CD4-positive, alpha-beta T cell treated with Interferon alpha-2 for 1 hour (primary cell): ENCODE measurements around the gene MIA2.
"Not testable (repeated sequence)": the region's sequence is repeated elsewhere in the genome, so short reads cannot be mapped to it uniquely, and the experiment has no call there.

Experiments used
- DNase-seq, 2 donors: peaks; one replicate each; pipeline ENCODE4 v3.0.0-alpha.2; 2020 to 2022

Gene MIA2

GRCh38 chr14:39233680-39234326 lies at the start of gene MIA2:
TSS of gene MIA2 (plus strand) at chr14:39233915. CDS start at chr14:39234115, 200 bp downstream.
- no peak for DNase-seq

- DNase-seq, result no peak
These were observed 49.0 kb upstream of the MIA2 start for GRCh38 chr14:39184628-39185255.

GRCh38 chr14:39185256-39186049 lies 48.3 kb upstream of the MIA2 start:
- DNase-seq, result no peak

- DNase-seq, result no peak
These were observed 46.7 kb upstream of the MIA2 start for GRCh38 chr14:39186941-39187525.

- DNase-seq, result no peak
These were observed 29.8 kb upstream of the MIA2 start for GRCh38 chr14:39203659-39204606.

GRCh38 chr14:39207430-39207829 lies 26.3 kb upstream of the MIA2 start:
- DNase-seq, result not testable (repeated sequence)

GRCh38 chr14:39211109-39211741 lies 22.5 kb upstream of the MIA2 start:
- no peak for DNase-seq

GRCh38 chr14:39212034-39212433 lies 21.7 kb upstream of the MIA2 start:
- DNase-seq, result no peak

- no peak for DNase-seq
These were observed 21.0 kb upstream of the MIA2 start for GRCh38 chr14:39212693-39213092.

- no peak for DNase-seq
These were observed 16.4 kb upstream of the MIA2 start for GRCh38 chr14:39217214-39217879.

- no peak for DNase-seq
These were observed 15.4 kb upstream of the MIA2 start for GRCh38 chr14:39218171-39218769.

GRCh38 chr14:39219075-39219499 lies 14.6 kb upstream of the MIA2 start:
- no peak for DNase-seq

- not testable (repeated sequence) for DNase-seq
These were observed 13.2 kb upstream of the MIA2 start for GRCh38 chr14:39220473-39220872.

- DNase-seq, result no peak
These were observed 5.7 kb upstream of the MIA2 start for GRCh38 chr14:39228044-39228443.

GRCh38 chr14:39228509-39229221 lies 5.0 kb upstream of the MIA2 start:
- no peak for DNase-seq

GRCh38 chr14:39229222-39229543 lies 4.5 kb upstream of the MIA2 start:
- DNase-seq, result peak; percentile 31 to 73

GRCh38 chr14:39229601-39230110 lies 4.1 kb upstream of the MIA2 start:
- DNase-seq, result peak in 1 of 2 donors; percentile 14

GRCh38 chr14:39230416-39231035 lies 3.2 kb upstream of the MIA2 start:
- DNase-seq, result no peak

GRCh38 chr14:39231751-39232553 lies 1.8 kb upstream of the MIA2 start:
- DNase-seq, result peak; percentile 45 to 65
